Urinary bladder (tissue), 4 donors: ENCODE results near the gene CTU2. TPM values are rescaled to one million over a fixed set of nuclear protein-coding genes. Genes with fewer than 3 reads are reported as not detected.

ENCODE experiments used
- DNase-seq: peaks from one replicate; pipeline ENCODE4 v3.0.0-alpha.2; 2015; ENCODE audit errors: extremely low spot score
- H3K27ac ChIP-seq: one replicate; pipeline ENCODE4 v1.5.1; 2013; ENCODE audit warnings: low read depth, mild to moderate bottlenecking, moderate library complexity
- H3K36me3 ChIP-seq: one replicate; pipeline ENCODE4 v1.6.1; 2013; ENCODE audit warnings: mild to moderate bottlenecking, moderate library complexity; ENCODE audit not compliant: insufficient read depth
- H3K4me1 ChIP-seq: one replicate; pipeline ENCODE4 v1.6.1; 2013; ENCODE audit warnings: mild to moderate bottlenecking, moderate library complexity; ENCODE audit not compliant: insufficient read depth
- H3K4me3 ChIP-seq: one replicate; pipeline ENCODE4 v1.5.1; 2013; ENCODE audit warnings: low read depth, low read length
- WGBS: extraction: QIAGEN DNeasy Blood & Tissue Kit; methylation state at CpG from one replicate; pipeline ENCODE4 v1.1.7; 2013; 5-methylcytosine and 5-hydroxymethylcytosine counted together
- polyA plus RNA-seq: library from polyadenylated mRNA; stranded (reverse); fragments of 200-250 nt; gene quantifications from one replicate; pipeline ENCODE4 v1.2.3, GENCODE V29; 2013
- total RNA-seq: library from RNA; depleted of rRNA; stranded (reverse); fragments of >200 nt; gene quantifications from one replicate; pipeline ENCODE4 v1.2.3, GENCODE V29; 2014
- donor health status: healthy with polysubstance abuse.
- donor health status: healthy.

Gene CTU2
- total and polyA plus RNA-seq, 2 donors = 6.8 to 15.4 TPM

- 6% methylated on average over 65 of the region's 65 CpGs for WGBS
- H3K4me1 ChIP-seq = no peaks in the 10 kb centered on the region
- no peak for DNase-seq
- H3K27ac ChIP-seq = peak within 1 kb of the TSS; percentile 44
- no peaks in the 10 kb centered on the region for H3K36me3 ChIP-seq
- peak within 1 kb of the TSS; percentile 51 for H3K4me3 ChIP-seq
These were observed 19.7 kb upstream of the CTU2 start, which contains the start of gene SNAI3 for GRCh38 chr16:88686439-88687253. Gene SNAI3, minus strand, starts transcription at chr16:88686507. Its CDS starts 101 bp downstream, at chr16:88686406.

GRCh38 chr16:88687254-88687576 lies 19.1 kb upstream of the CTU2 start:
- no peak for DNase-seq
- WGBS = 60% methylated on average over 10 of the region's 10 CpGs
- H3K36me3 ChIP-seq = no peaks in the 10 kb centered on the region
- H3K4me3 ChIP-seq = no peak overlapping the region
- H3K4me1 ChIP-seq = no peaks in the 10 kb centered on the region
- no peak overlapping the region for H3K27ac ChIP-seq

GRCh38 chr16:88687676-88688012 lies 18.7 kb upstream of the CTU2 start:
- 69% methylated on average over 3 of the region's 3 CpGs for WGBS
- Histone ChIP-seq H3K4me3 (no peak overlapping the region), H3K27ac (no peak overlapping the region), H3K36me3 (no peaks in the 10 kb centered on the region), H3K4me1 (no peaks in the 10 kb centered on the region)
- no peak for DNase-seq

GRCh38 chr16:88688013-88688778 lies 18.1 kb upstream of the CTU2 start:
- Histone ChIP-seq H3K4me1 (no peaks in the 10 kb centered on the region), H3K4me3 (no peak overlapping the region)
- 36% methylated on average over 28 of the region's 28 CpGs for WGBS

GRCh38 chr16:88690341-88691128 lies 15.8 kb upstream of the CTU2 start:
- H3K36me3 ChIP-seq = no peaks in the 10 kb centered on the region
- no peaks in the 10 kb centered on the region for H3K4me1 ChIP-seq
- no peak overlapping the region for H3K4me3 ChIP-seq
- DNase-seq = no peak
- H3K27ac ChIP-seq = no peak overlapping the region
- WGBS = 77% methylated on average over 21 of the region's 21 CpGs

More at GRCh38 chr16:88688013-88688778, 18.1 kb upstream of the CTU2 start:
- H3K36me3 ChIP-seq = no peaks in the 10 kb centered on the region
- no peak overlapping the region for H3K27ac ChIP-seq
- no peak for DNase-seq

GRCh38 chr16:88691129-88691813 lies 15.0 kb upstream of the CTU2 start:
- DNase-seq = no peak
- no peak overlapping the region for H3K27ac ChIP-seq
- no peaks in the 10 kb centered on the region for H3K4me1 ChIP-seq
- H3K36me3 ChIP-seq = no peaks in the 10 kb centered on the region
- no peak overlapping the region for H3K4me3 ChIP-seq
- 86% methylated on average over 33 of the region's 33 CpGs for WGBS

GRCh38 chr16:88691924-88692560 lies 14.3 kb upstream of the CTU2 start:
- DNase-seq = no peak
- Histone ChIP-seq H3K4me1 (no peaks in the 10 kb centered on the region), H3K36me3 (no peaks in the 10 kb centered on the region), H3K4me3 (no peak overlapping the region), H3K27ac (no peak overlapping the region)
- 74% methylated on average over 26 of the region's 26 CpGs for WGBS

GRCh38 chr16:88692861-88693260 lies 13.4 kb upstream of the CTU2 start:
- WGBS = 90% methylated on average over 10 of the region's 10 CpGs
- Histone ChIP-seq H3K4me3 (no peak overlapping the region), H3K4me1 (no peaks in the 10 kb centered on the region), H3K27ac (no peak overlapping the region), H3K36me3 (peaks cover 1% of the 10 kb centered on the region)
- no peak for DNase-seq

- peaks cover 6% of the 10 kb centered on the region for H3K36me3 ChIP-seq
- no peak for DNase-seq
- no peak overlapping the region for H3K27ac ChIP-seq
- H3K4me3 ChIP-seq = no peak overlapping the region
- 89% methylated on average over 39 of the region's 39 CpGs for WGBS
- no peaks in the 10 kb centered on the region for H3K4me1 ChIP-seq
These were observed 12.7 kb upstream of the CTU2 start for GRCh38 chr16:88693420-88694177.

GRCh38 chr16:88694221-88695087 lies 11.8 kb upstream of the CTU2 start:
- peaks cover 6% of the 10 kb centered on the region for H3K36me3 ChIP-seq
- WGBS = 89% methylated on average over 37 of the region's 37 CpGs

GRCh38 chr16:88695218-88695617 lies 11.1 kb upstream of the CTU2 start:
- Histone ChIP-seq H3K4me1 (no peaks in the 10 kb centered on the region), H3K4me3 (no peak overlapping the region), H3K36me3 (peaks cover 6% of the 10 kb centered on the region), H3K27ac (no peak overlapping the region)
- no peak for DNase-seq
- WGBS = 81% methylated on average over 15 of the region's 15 CpGs

More at GRCh38 chr16:88694221-88695087, 11.8 kb upstream of the CTU2 start:
- Histone ChIP-seq H3K27ac (no peak overlapping the region), H3K4me1 (no peaks in the 10 kb centered on the region), H3K4me3 (no peak overlapping the region)
- no peak for DNase-seq
